ENCODE results near the gene HK3. TPM values are rescaled to one million over a fixed set of nuclear protein-coding genes. Genes with fewer than 3 reads are reported as not detected.

HK3 gene
- total and polyA plus RNA-seq, 8 donors = 0.54 to 97.0 (median 1.6) TPM

GRCh38 chr5:176915906-176916305 is 16.8 kb upstream of the HK3 start:
- intact Hi-C loops (cut with DNase I) = no loop called here
- H3K27ac ChIP-seq = no peak overlapping the region
- H3K27me3 ChIP-seq = no peaks in the 10 kb centered on the region
- TF ChIP-seq, protein P1, sequence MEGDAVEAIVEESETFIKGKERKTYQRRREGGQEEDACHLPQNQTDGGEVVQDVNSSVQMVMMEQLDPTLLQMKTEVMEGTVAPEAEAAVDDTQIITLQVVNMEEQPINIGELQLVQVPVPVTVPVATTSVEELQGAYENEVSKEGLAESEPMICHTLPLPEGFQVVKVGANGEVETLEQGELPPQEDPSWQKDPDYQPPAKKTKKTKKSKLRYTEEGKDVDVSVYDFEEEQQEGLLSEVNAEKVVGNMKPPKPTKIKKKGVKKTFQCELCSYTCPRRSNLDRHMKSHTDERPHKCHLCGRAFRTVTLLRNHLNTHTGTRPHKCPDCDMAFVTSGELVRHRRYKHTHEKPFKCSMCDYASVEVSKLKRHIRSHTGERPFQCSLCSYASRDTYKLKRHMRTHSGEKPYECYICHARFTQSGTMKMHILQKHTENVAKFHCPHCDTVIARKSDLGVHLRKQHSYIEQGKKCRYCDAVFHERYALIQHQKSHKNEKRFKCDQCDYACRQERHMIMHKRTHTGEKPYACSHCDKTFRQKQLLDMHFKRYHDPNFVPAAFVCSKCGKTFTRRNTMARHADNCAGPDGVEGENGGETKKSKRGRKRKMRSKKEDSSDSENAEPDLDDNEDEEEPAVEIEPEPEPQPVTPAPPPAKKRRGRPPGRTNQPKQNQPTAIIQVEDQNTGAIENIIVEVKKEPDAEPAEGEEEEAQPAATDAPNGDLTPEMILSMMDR (IDR thresholded peaks at IDR 0.05) = no peak
- no peak overlapping the region for H3K4me3 ChIP-seq
- H3K4me1 ChIP-seq = no peaks in the 10 kb centered on the region
- ATAC-seq (peak; percentile 83), DNase-seq (peak in 1 of 4 donors; percentile 18)
- no peaks in the 10 kb centered on the region for H3K9me3 ChIP-seq
- peaks cover 0 to 21% of the 10 kb centered on the region in 2 donors for H3K36me3 ChIP-seq

- TF ChIP-seq, protein P1 (IDR thresholded peaks at IDR 0.05) = no peak
- Histone ChIP-seq H3K27me3 (no peaks in the 10 kb centered on the region), H3K9me3 (no peaks in the 10 kb centered on the region), H3K27ac (no peak overlapping the region), H3K4me3 (no peak overlapping the region), H3K36me3 (peaks cover 6 to 23% of the 10 kb centered on the region in 2 donors), H3K4me1 (peaks cover 0 to 28% of the 10 kb centered on the region in 2 donors)
- intact Hi-C loops (cut with DNase I) = no loop called here
- ATAC-seq (no peak), DNase-seq (no peak)
These were observed 13.0 kb upstream of the HK3 start for GRCh38 chr5:176912115-176912514.

DNA sequence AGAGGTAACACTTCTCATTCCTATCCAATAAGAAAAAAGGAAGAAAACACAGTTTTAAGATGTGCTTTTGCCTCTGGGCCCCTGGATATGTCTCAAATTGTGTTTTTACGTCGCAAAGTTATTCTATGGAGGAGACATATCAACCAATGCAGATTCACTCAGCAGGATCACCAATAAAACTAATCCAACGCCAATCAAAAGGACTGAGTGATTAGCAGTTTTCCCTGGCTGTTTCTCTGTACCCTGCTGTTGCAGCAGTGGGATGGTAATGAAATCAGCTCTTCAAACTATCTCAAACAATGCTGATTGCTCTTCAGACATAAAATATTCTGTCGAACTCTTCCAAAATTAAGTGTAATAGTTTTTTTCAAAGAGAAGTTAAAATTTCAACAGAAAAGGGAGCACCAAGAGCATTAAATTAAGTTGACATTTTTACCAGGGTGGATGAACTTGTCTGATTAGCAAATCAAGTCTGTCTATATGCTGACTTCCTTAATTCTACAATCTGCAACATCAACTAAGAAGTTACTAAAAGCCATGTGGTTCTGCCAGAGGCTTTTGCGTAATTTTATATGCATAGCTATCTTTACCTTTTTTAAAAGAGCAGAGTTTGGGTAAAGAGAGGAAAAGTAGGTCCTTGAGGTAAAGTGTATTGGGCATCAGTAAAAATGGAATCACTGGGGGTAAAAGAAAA is 9.7 kb upstream of the HK3 start:
- DNase-seq = no peak
- intact Hi-C loops (cut with DNase I) = no loop called here
- Histone ChIP-seq H3K36me3 (peaks cover 6 to 56% of the 10 kb centered on the region in 2 donors), H3K27me3 (no peaks in the 10 kb centered on the region), H3K4me3 (no peak overlapping the region), H3K4me1 (peaks cover 0 to 29% of the 10 kb centered on the region in 2 donors), H3K27ac (peak overlapping the region in 1 of 2 donors; percentile 38), H3K9me3 (no peaks in the 10 kb centered on the region)
- TF ChIP-seq, protein P1 (IDR thresholded peaks at IDR 0.05) = no peak
- ATAC-seq = no peak

DNA sequence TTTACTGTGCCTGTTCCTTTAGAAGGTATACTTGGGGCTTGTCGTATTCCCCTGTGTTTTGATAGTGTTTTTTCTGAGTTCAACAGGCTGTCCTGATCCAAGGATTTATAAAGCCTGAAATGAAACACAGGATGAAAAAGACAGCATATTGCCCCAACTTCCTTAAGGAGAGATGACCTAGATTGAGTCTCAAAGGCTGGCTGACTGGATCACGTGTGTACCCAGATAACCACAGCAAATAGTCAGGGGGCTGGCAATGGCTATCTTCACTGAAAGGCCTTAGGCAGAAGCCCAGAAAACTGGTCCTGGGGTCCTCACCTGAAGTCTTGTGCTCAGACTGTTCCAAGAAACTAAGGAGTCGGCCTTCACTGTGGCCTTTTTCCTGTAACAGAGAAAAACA is 7.7 kb upstream of the HK3 start:
- TF ChIP-seq, protein P1 (IDR thresholded peaks at IDR 0.05) = no peak
- Histone ChIP-seq H3K36me3 (peaks cover 6 to 68% of the 10 kb centered on the region in 2 donors), H3K4me1 (peaks cover 0 to 49% of the 10 kb centered on the region in 2 donors), H3K27me3 (no peaks in the 10 kb centered on the region), H3K4me3 (no peak overlapping the region), H3K27ac (no peak overlapping the region), H3K9me3 (no peaks in the 10 kb centered on the region)
- ATAC-seq = no peak
- intact Hi-C loops (cut with DNase I) = no loop called here
- no peak for DNase-seq

DNA sequence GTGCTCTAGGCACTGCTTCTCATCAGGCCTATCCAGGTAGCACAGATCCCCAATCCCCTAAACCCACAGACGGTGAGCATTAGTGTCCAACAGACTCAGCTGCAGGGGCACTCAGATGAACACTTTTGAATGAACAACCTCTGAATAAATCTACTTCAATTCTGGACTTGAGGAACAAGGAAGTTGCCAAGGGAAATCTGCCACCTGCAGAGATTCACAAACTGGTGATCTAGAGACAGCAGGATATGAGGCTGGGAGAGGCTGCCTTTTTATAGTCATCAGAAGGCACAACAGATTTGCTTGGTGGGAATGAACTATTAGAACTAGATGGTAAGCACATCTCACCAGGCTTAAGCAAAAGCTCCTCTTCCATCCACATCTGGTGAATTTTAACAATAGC is 7.0 kb upstream of the HK3 start:
- DNase-seq = no peak
- Histone ChIP-seq H3K4me3 (no peak overlapping the region), H3K36me3 (peaks cover 6 to 68% of the 10 kb centered on the region in 2 donors), H3K27me3 (no peaks in the 10 kb centered on the region), H3K27ac (no peak overlapping the region), H3K9me3 (no peaks in the 10 kb centered on the region), H3K4me1 (peaks cover under 1 to 55% of the 10 kb centered on the region in 2 donors)
- intact Hi-C loops (cut with DNase I) = no loop called here
- no peak for ATAC-seq
- TF ChIP-seq, protein P1 (IDR thresholded peaks at IDR 0.05) = no peak

Data from left lung (tissue), 10 donors.